Muscle layer of duodenum (tissue), 2 donors: ENCODE data around the gene PRTFDC1.

Source experiments
- H3K27ac ChIP-seq: one replicate; pipeline ENCODE4 v1.7.0; 2013; ENCODE audit warnings: mild to moderate bottlenecking, low read length
- H3K27me3 ChIP-seq: one replicate; pipeline ENCODE4 v1.7.0; 2013; ENCODE audit warnings: low read depth, mild to moderate bottlenecking, control low read depth, low read length
- H3K36me3 ChIP-seq, 2 donors: one replicate each; pipeline ENCODE4 v1.7.0; 2013; ENCODE audit warnings: low read length in 2 of 2, control low read depth in 1 of 2, mild to moderate bottlenecking in 1 of 2; ENCODE audit not compliant: insufficient read depth in 2 of 2, control insufficient read depth in 1 of 2
- H3K4me1 ChIP-seq, 2 donors: one replicate each; pipeline ENCODE4 v1.7.0; 2013; ENCODE audit warnings: low read length in 2 of 2, mild to moderate bottlenecking in 2 of 2, control low read depth in 1 of 2, moderate library complexity in 1 of 2; ENCODE audit not compliant: insufficient read depth in 2 of 2, control insufficient read depth in 1 of 2
- H3K4me3 ChIP-seq, 2 donors: one replicate each; pipeline ENCODE4 v1.7.0; 2013; ENCODE audit warnings: low read length in 2 of 2, low read depth in 1 of 2, mild to moderate bottlenecking in 1 of 2
- H3K9me3 ChIP-seq, 2 donors: one replicate each; pipeline ENCODE4 v1.7.0; 2013; ENCODE audit warnings: low read length in 2 of 2, control low read depth in 1 of 2, mild to moderate bottlenecking in 1 of 2; ENCODE audit not compliant: control insufficient read depth in 1 of 2
- donor health status: healthy.

Gene PRTFDC1

DNA sequence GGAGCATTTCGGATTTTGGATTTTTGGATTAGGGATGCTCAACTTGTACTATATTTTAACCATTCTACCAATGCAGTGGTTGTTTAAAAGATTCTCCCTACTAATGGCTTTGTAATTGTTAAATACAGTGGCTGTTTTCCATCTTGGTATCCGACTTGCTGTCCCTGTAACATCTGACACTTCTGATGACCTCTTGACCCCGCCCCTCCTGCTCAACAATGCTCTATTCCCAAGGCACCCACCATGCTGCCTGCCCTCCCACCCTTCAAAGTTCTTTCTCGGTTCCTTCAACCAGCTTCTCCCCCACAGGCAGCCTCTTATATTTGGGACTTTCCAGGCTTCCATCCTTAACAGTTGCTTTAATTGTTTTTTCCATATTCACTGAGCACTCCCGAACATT, 2.0 kb downstream of the PRTFDC1 start:
- Histone ChIP-seq H3K4me1 (no peaks in the 10 kb centered on the region), H3K27me3 (no peaks in the 10 kb centered on the region), H3K36me3 (no peaks in the 10 kb centered on the region), H3K4me3 (no peak overlapping the region), H3K9me3 (no peaks in the 10 kb centered on the region), H3K27ac (no peak overlapping the region)

DNA sequence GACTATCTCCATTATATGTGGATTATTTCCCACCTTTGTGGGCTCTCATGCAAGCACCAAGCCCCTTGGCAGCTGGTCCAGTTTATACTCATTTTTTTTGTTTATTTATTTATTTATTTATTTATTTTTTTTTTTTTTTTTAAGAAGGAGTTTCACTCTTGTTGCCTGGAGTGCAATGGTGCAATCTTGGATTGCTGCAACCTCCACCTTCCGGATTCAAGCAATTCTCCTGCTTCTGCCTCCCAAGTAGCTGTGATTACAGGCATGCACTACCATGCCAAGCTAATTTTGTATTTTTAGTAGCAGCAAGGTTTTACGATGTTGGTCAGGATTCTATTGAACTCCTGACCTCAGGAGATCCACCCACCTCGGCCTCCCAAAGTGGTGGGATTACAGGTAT, 2.8 kb downstream of the PRTFDC1 start:
- Histone ChIP-seq H3K27ac (no peak overlapping the region), H3K4me3 (no peak overlapping the region), H3K27me3 (no peaks in the 10 kb centered on the region), H3K4me1 (no peaks in the 10 kb centered on the region), H3K9me3 (no peaks in the 10 kb centered on the region), H3K36me3 (no peaks in the 10 kb centered on the region)

DNA sequence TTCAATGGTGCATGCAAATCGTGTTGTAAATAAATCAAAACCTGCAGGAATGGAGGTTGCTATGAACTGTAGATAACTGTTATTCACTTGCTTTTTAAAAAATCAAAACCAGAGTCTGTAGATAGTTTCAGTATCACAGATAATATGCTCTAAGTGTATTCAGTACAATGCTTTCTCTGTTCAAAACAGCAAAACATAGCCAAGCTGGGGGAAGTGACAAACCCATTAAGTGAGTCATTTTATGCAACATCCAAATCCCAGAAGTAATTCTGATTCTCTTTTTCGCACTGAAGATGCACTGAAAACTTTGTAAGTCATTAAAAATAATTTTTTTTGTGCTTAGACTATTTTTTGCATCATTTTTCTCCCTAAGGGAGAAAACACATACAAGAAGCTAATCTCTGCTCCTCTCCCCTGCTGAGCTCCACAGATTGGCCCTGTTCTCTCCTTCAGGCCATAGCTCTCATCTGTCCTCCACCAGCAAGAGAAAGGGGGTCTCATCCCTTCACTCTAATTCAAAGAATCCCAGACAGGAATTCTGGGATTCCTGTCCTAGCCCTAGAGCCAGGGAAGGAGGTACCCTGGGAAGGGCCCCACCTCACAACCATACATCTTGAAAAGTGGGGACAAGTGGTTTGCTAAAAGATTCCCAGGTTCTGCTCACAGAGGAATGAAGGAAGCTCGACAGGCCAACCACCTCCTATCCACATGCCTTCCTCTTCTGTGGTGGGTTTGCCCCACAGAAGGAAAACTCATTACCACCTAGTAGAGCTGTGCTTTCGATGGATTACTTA, 4.9 kb downstream of the PRTFDC1 start:
- no peak overlapping the region for H3K4me3 ChIP-seq
- H3K36me3 ChIP-seq: no peaks in the 10 kb centered on the region
- H3K27ac ChIP-seq: no peak overlapping the region
- H3K9me3 ChIP-seq: no peaks in the 10 kb centered on the region
- H3K27me3 ChIP-seq: no peaks in the 10 kb centered on the region
- no peaks in the 10 kb centered on the region for H3K4me1 ChIP-seq

DNA sequence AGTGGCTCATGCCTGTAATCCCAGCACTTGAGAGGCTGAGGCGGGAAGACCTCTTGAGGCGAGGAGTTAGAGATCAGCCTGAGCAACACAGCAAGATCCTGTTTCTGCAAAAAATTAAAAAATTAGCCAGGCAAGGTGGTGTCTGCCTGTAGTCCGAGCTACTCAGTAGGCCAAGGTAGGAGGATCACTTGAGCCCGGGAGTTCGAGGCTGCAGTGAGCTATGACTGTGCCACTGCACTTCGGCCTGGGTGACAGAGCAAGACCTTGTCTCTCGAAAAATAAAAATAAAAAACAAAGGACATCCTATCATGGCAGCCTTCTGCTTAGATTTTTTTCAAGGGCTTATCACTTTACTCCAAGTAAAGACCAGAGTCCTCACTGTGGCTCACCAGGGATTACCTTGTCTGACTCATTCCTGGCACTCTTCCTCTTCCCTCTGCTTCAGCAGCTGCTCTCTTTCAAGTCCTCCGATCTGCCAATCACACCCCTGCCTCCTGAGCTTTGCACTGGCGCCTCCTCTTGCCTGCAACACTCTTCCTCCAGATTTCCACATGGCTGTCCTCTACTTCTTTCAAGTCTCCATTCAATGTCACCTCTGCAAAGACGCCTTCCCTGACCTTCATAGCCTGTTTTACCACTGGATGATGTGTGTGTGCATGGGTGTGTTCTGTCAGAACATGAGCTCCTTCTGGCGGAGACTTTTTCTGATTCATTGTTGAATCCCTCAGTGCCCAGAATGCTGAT, 7.7 kb downstream of the PRTFDC1 start:
- no peak overlapping the region for H3K4me3 ChIP-seq
- no peak overlapping the region for H3K27ac ChIP-seq
- no peaks in the 10 kb centered on the region for H3K9me3 ChIP-seq
- no peaks in the 10 kb centered on the region for H3K4me1 ChIP-seq
- H3K36me3 ChIP-seq: no peaks in the 10 kb centered on the region
- no peaks in the 10 kb centered on the region for H3K27me3 ChIP-seq

DNA sequence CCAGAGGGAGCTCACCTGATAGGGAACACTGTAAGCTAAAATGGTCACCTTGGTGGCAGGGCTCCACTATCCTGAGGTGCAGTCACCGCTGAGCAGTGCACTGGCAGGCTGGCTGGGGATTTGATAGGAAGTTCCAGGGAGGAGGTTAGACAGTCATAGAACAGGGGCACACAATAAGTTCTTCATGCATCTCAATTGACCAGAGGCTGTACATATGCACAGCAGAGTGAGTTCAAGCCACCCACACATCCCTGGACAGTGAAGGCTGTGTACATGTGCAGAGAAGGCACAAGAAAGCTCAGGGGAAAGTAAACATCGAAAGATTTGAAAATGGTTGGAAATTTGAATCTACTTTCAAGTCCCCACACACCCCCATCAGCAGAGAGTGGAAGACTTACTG, 13.9 kb downstream of the PRTFDC1 start:
- H3K9me3 ChIP-seq: no peaks in the 10 kb centered on the region
- H3K27ac ChIP-seq: no peak overlapping the region
- H3K4me3 ChIP-seq: no peak overlapping the region
- H3K36me3 ChIP-seq: no peaks in the 10 kb centered on the region
- no peaks in the 10 kb centered on the region for H3K4me1 ChIP-seq
- H3K27me3 ChIP-seq: no peaks in the 10 kb centered on the region

DNA sequence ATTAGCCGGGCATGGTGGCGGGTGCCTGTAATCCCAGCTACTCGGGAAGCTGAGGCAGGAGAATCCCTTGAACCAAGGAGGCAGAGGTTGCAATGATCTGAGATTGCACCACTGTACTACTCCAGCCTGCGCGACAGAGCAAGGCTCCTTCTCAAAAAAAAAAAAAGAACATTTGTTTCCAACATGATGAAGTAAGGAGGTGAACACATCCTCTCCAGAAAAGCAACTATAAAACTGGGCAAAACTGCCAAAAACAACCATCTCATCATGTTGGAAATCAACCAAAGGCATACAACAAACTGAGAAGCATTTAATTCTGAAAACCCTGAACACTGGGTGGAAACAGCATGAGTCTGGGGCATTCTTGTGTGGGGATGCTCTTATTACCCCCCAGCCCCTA, 14.3 kb downstream of the PRTFDC1 start:
- no peaks in the 10 kb centered on the region for H3K9me3 ChIP-seq
- H3K27ac ChIP-seq: no peak overlapping the region
- H3K4me1 ChIP-seq: no peaks in the 10 kb centered on the region
- H3K4me3 ChIP-seq: no peak overlapping the region
- no peaks in the 10 kb centered on the region for H3K27me3 ChIP-seq
- no peaks in the 10 kb centered on the region for H3K36me3 ChIP-seq

DNA sequence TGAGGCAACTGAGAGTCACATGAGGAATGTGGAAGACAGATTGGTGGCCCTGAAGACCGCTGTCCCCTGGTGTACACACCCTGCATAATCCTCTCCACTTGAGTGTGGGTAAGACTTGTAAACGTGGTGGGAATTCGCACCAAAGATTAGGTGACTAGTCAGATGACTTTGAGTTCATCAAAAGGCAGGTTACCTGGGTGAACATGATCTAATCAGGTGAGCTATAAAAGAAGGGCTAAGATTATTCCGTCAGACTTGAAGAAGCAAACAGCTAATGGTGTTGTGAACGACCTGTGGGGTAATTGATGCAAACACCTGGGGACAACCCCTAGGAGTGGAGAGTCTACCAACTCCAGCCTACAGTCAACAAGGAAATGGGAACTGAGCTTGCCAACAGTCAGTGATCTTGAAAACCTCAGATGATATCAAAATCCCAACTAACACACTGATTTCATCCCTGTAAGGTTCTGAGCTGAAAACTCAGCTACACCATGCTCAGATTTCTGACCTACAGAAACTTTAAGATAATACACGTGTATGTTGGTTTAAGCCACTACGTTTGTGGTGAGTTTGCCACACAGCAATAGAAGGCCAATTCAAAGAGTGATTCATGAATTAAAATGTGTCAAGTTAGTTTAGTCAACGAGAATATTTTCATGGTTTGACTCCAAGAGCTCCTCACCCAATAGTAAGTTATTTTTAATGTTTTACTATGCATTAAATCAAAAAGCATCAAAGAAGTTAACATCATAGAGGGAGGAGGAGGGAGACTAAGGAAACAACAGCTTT, 16.7 kb downstream of the PRTFDC1 start:
- Histone ChIP-seq H3K4me3 (no peak overlapping the region), H3K27me3 (no peaks in the 10 kb centered on the region), H3K4me1 (no peaks in the 10 kb centered on the region), H3K9me3 (no peaks in the 10 kb centered on the region), H3K27ac (no peak overlapping the region), H3K36me3 (no peaks in the 10 kb centered on the region)

DNA sequence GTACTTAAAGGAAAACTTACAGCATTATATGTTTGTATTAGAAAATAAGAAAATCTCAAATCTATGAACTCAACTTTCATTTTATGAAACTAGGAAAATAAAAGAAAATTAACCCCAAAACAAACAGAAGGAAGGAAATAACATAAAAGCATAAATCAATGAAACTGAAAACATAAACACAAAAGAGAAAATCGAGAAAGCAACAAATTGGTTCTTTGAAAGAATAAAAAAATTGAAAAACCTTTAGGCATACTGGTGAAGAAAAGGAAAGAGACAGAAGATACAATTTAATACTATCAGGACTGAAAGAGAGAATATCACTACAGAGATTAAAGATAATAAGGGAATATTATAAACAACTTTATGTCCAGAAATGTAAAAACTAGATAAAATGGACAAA, 21.2 kb downstream of the PRTFDC1 start:
- Histone ChIP-seq H3K27ac (no peak overlapping the region), H3K9me3 (no peaks in the 10 kb centered on the region), H3K4me1 (no peaks in the 10 kb centered on the region), H3K36me3 (no peaks in the 10 kb centered on the region), H3K4me3 (no peak overlapping the region), H3K27me3 (no peaks in the 10 kb centered on the region)

DNA sequence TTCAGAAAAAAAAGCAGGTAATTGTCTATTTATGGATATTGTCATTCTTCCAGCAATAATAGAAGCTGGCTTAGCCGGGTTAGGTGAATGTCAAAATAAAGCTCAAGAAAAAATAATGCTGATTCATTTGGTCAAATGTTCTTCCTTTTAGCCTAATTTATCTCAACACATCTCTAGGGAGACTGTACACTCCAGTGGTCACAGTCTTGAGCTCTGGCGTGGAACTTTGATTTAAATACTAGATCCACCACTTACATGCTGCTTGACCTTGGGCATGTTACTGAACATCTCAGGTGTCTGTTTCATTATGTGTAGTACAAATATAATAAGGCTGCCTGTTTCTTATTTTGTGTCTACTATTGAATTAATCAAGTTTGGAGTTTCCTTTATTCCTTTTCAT, 22.0 kb downstream of the PRTFDC1 start:
- H3K4me3 ChIP-seq: no peak overlapping the region
- no peaks in the 10 kb centered on the region for H3K9me3 ChIP-seq
- H3K27me3 ChIP-seq: no peaks in the 10 kb centered on the region
- no peaks in the 10 kb centered on the region for H3K4me1 ChIP-seq
- H3K36me3 ChIP-seq: no peaks in the 10 kb centered on the region
- H3K27ac ChIP-seq: no peak overlapping the region

DNA sequence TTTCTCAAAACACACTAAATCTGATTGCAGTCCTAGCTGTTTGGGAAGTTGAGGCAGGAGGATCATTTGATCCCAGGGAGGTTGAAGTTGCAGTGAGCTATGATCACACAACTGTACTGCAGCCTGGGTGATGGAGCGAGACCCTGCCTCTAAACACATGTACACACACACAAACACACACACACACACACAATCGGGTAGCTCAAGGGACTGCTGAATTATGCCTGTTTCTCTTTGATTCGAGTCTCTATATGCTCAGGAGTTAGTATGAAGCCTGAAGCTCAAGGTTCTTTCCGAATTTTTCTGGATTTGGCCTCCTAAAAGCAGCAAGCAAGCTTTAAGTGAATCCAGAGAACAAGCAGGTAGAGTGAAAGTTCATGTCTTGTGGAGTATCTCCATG, 22.5 kb downstream of the PRTFDC1 start:
- H3K4me1 ChIP-seq: no peaks in the 10 kb centered on the region
- no peak overlapping the region for H3K4me3 ChIP-seq
- H3K36me3 ChIP-seq: no peaks in the 10 kb centered on the region
- no peaks in the 10 kb centered on the region for H3K27me3 ChIP-seq
- no peaks in the 10 kb centered on the region for H3K9me3 ChIP-seq
- no peak overlapping the region for H3K27ac ChIP-seq

DNA sequence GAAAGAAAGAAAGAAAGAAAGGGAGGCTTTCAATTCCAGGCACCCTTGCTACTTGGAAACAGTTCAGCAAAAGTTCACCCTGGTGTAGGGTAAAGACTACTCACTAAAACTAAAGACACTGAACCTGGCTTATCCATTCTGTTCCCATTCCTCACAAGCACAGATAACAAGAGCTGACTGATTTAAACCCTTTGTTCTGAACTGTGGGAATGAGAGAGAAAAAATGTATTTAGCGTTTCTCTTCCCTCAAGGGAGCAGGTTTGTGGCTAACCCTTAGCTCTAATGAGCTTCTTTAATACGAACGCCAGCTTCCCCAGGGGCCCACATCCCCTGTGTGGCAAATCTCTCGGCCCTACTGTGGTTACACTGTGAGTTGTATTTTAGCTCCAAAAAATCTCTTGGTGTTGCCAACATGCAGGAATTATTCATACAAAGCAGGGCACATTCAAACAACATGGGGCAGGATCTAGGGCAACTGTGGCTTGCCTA, 23.3 kb downstream of the PRTFDC1 start:
- Histone ChIP-seq H3K4me1 (no peaks in the 10 kb centered on the region), H3K4me3 (no peak overlapping the region), H3K9me3 (no peaks in the 10 kb centered on the region), H3K27ac (no peak overlapping the region), H3K36me3 (no peaks in the 10 kb centered on the region), H3K27me3 (no peaks in the 10 kb centered on the region)
